GM18499 (cell line): ENCODE data around the gene NRDE2.

ENCODE experiments used
- ATAC-seq: cut with Tn5 transposase; IDR thresholded peaks from one replicate; pipeline ENCODE4 v1.9.1; 2021; ENCODE audit warnings: moderate number of reproducible peaks; ENCODE audit not compliant: insufficient read depth, unreplicated experiment

The NRDE2 gene, protein sequence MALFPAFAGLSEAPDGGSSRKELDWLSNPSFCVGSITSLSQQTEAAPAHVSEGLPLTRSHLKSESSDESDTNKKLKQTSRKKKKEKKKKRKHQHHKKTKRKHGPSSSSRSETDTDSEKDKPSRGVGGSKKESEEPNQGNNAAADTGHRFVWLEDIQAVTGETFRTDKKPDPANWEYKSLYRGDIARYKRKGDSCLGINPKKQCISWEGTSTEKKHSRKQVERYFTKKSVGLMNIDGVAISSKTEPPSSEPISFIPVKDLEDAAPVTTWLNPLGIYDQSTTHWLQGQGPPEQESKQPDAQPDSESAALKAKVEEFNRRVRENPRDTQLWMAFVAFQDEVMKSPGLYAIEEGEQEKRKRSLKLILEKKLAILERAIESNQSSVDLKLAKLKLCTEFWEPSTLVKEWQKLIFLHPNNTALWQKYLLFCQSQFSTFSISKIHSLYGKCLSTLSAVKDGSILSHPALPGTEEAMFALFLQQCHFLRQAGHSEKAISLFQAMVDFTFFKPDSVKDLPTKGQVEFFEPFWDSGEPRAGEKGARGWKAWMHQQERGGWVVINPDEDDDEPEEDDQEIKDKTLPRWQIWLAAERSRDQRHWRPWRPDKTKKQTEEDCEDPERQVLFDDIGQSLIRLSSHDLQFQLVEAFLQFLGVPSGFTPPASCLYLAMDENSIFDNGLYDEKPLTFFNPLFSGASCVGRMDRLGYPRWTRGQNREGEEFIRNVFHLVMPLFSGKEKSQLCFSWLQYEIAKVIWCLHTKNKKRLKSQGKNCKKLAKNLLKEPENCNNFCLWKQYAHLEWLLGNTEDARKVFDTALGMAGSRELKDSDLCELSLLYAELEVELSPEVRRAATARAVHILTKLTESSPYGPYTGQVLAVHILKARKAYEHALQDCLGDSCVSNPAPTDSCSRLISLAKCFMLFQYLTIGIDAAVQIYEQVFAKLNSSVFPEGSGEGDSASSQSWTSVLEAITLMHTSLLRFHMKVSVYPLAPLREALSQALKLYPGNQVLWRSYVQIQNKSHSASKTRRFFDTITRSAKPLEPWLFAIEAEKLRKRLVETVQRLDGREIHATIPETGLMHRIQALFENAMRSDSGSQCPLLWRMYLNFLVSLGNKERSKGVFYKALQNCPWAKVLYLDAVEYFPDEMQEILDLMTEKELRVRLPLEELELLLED

DNA sequence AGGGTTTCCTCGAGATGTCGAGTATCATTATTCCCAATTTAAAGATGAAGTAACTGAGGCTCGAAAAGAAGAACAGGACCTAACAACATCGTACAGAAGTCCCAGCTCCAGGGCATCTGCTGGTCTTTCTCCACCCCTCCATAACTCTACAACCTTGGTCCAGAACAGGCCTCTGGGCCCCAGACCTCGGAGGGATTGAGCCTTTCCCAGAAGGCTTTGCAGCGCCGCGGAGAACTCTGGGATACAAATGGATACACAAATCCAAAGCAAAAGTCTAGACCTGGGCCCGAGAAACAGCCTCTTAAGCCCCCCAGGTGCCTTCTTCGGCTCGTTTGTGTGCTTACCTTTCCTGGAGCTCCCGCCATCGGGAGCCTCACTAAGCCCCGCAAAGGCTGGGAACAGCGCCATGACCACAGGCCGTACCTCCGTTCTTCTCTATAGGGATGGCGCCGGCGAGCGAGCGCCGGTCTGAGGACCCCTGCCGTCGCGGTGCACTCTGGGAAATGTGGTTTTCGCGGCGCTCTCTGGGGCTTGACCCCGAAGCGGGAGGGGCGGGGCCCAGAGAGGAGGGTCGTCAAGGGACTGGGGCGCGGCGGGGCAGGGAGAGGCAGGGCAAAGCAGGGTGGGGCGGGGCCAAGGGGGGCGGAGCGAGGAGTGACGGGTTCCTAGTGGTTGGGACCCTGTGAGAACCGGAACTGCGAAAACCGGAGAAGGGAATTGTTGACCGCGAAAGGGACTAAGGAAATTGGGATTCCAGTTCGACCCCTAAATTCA lies at the start of gene NRDE2:
Gene NRDE2 (minus strand): TSS at position 445 of the 774 bp plus-strand sequence. CDS start 37 bp downstream, at position 408.
- ATAC-seq = peak; percentile 68

GRCh38 chr14:90381011-90381786 lies 49.5 kb upstream of the NRDE2 start:
- ATAC-seq = no peak

- no peak for ATAC-seq
These were observed 47.4 kb upstream of the NRDE2 start for GRCh38 chr14:90379106-90379505.

DNA sequence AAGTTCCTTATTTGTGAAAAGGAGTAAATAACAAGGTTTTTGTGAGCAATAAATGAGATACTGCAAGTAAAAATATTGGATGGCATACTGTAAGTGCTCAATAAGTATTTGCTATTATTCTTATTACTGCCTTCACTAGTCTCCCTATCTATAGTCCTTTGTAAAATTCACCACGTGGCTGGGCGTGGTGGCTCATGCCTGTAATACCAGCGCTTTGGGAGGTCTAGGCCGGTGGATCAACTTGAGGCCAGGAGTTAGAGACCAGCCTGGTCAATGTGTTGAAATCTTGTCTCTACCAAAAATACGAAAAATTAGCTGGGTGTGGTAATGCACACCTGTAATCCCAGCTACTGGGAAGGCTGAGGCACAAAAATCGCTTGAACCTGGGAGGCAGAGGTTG lies 46.5 kb upstream of the NRDE2 start:
- ATAC-seq = no peak

GRCh38 chr14:90375934-90376333 lies 44.2 kb upstream of the NRDE2 start:
- no peak for ATAC-seq

GRCh38 chr14:90374813-90375212 lies 43.1 kb upstream of the NRDE2 start:
- no peak for ATAC-seq

DNA sequence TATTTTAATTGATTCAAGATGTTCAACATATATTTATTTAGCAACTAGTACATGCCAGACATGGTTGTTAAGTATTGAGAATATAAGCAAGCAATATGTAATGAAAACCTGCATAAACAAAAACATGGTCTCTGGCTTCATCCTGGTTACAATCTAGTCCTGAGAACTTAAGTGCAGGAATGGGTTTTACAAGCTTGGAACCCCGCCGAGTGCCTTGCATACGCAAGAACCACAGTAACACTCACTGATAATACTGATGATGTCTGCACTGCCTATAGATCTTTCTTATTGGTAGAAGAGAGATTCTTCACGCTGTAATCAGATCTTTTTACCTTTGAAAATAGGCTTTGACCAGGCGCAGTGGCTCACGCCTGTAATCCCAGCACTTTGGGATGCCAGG lies 42.1 kb upstream of the NRDE2 start:
- ATAC-seq = no peak

DNA sequence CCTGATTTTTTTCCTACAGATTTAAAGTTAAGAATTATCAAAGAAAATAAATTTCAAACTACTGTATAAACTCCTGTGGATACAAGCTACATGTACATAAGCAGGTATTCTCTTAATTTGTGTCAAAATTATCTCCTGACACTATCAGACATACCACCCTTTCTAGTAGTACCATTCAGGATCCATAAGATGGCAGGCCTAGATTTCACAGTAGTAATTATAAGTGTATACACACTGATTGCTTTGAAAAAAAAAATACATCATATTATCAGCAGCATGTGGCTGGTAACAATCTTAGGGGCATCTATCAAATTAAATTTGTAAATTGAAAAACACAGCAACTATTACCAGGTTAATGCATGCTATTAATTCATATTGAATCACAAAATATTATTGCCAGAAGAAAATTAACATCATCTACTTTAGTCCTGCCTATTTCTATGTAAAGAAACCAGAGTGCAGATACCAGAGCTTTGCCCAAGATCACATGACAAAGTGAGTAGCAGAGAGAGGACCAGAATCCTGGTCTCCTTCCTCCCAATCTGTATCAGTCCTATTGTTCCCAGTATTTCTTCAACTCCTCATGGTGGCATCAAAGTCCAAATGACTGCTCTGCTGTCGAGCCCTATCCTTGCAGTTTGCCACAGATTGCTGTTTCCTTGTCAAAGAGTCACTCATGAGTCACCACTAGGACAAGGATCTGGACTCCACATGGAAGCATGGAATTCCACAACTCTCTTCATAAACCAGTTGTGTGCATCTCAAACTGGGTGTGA lies 37.4 kb upstream of the NRDE2 start:
- no peak for ATAC-seq

DNA sequence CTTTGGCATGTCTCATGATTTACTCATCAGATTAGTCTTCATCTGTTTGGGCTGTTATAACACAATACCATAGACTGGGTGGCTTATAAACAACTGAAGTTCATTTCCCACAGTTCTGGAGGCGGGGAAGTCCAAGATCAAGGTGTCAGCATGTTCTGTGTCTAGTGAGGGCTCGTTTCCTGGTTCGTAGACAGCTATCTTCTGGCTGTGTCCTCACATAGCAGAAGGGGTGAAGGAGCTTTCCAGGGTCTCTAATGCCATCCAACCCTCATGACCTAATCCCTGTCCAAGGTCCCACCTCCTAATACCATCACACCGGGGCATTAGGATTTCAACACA lies 30.8 kb upstream of the NRDE2 start:
- ATAC-seq = no peak

DNA sequence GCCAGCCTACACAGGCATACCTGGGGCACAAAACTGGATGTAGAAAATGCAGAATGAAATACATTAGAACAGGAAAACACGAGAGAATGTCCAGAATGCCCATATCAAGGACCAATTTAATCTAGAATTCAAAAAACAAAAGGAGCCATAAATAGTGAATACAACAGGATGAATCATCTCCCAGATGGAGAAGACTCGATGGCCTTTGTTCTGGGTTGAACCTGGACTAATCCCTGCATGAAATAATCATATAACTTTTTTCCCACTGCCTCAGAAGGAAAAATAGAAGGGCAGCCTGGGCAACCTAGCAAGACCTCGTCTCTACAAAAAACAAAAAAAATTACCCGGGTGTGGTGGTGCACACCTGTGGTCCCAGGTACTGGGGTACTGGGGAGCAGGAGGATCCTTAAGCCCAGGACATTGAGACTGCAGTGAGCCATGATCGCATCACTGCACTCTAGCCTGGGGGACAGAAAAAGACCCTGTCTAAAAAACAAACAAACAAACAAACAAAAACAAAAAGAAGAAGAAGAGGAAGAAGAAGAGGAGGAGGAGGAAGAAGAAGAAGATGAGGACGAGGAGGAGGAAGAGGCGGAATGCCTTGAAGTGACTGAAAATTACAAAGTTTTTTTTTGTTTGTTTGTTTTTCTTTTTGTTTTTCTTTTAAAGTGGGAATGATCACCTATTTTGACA lies 30.3 kb upstream of the NRDE2 start:
- no peak for ATAC-seq

GRCh38 chr14:90358359-90358758 lies 26.6 kb upstream of the NRDE2 start:
- no peak for ATAC-seq

GRCh38 chr14:90356925-90357324 lies 25.2 kb upstream of the NRDE2 start:
- no peak for ATAC-seq

- ATAC-seq = no peak
These were observed 24.1 kb upstream of the NRDE2 start for GRCh38 chr14:90355540-90356518.

- ATAC-seq = no peak
These were observed 23.0 kb upstream of the NRDE2 start for GRCh38 chr14:90354551-90355298.

- no peak for ATAC-seq
These were observed 18.0 kb upstream of the NRDE2 start for GRCh38 chr14:90349739-90350138.

DNA sequence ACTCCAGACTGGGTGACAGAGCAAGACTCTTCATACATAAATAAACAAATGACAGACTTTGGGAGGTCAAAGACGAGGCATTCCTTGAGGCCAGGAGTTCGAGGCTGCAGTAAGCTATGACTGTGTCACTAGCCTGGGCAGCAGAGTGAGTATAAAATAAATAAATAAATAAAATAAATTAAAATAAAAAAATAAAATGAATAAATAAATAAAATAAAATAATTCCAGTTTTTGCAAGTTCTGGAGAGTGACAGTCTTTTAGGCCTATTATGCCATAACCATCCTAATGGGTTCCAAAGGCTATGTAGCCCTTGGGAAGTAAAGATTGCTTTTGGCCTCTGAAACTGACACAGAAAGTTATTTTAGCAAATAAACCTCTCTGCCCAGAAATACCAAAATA lies 16.5 kb upstream of the NRDE2 start:
- ATAC-seq = no peak
